ACC112 (cell line): ENCODE data around the gene KRTAP25-1.

Experiments
- H2AFZ ChIP-seq: fragments of 200-600 bp; sonication (generic); one replicate; pipeline ENCODE4 v1.6.0; 2017; ENCODE audit warnings: antibody characterized with exemption, low read length; ENCODE audit not compliant: unreplicated experiment
- H3K27ac ChIP-seq: fragments of 200-600 bp; sonication (generic); 2 replicates; pipeline ENCODE4 v1.5.1; 2014; ENCODE audit warnings: low read depth, mild to moderate bottlenecking, antibody characterized with exemption, low read length, moderate library complexity
- H3K27me3 ChIP-seq: fragments of 200-600 bp; sonication (generic); 2 replicates; pipeline ENCODE4 v1.6.1; 2014; ENCODE audit warnings: mild to moderate bottlenecking, antibody characterized with exemption, low read length, moderate library complexity, mixed read lengths; ENCODE audit not compliant: insufficient read depth
- H3K36me3 ChIP-seq: fragments of 200-600 bp; sonication (generic); 2 replicates; pipeline ENCODE4 v1.6.1; 2016; ENCODE audit warnings: mild to moderate bottlenecking, antibody characterized with exemption, low read length, moderate library complexity, mixed read lengths; ENCODE audit not compliant: insufficient read depth
- H3K4me1 ChIP-seq: fragments of 200-600 bp; sonication (generic); one replicate; pipeline ENCODE4 v1.6.1; 2016; ENCODE audit warnings: low read length, mixed read lengths; ENCODE audit not compliant: insufficient read depth, unreplicated experiment, control insufficient read depth
- H3K4me3 ChIP-seq: fragments of 200-600 bp; sonication (generic); 2 replicates; pipeline ENCODE4 v1.5.1; 2014; ENCODE audit warnings: mild to moderate bottlenecking, low read depth, low read length
- H3K79me2 ChIP-seq: fragments of 200-600 bp; sonication (generic); one replicate; pipeline ENCODE4 v1.6.0; 2016; ENCODE audit warnings: low read length; ENCODE audit not compliant: control insufficient read depth, unreplicated experiment, insufficient read depth

The KRTAP25-1 gene

DNA sequence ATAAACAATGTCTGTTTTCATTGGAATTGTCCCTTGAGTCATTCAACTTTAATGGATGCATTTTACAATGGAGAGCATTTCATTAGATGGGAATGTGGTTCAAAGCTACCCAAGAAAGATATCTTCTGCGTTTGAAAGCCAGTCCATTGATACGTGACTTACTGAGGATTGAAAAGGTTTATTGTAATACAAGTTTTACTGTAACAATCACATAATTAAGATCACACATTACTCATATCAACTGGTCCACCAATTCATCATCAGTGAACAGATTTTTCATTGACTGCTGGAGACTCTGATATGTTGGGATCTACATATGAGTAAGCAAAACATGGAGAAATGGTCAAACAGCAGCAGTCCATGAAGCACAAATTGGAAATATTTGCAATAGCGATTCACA is 39.4 kb downstream of the KRTAP25-1 start:
- H2AFZ ChIP-seq: no peak overlapping the region
- H3K4me1 ChIP-seq: no peaks in the 10 kb centered on the region
- peaks cover 28% of the 10 kb centered on the region; the same call in 1 of the 2 replicates for H3K27me3 ChIP-seq
- no peak overlapping the region for H3K27ac ChIP-seq
- H3K36me3 ChIP-seq: no peaks in the 10 kb centered on the region
- H3K4me3 ChIP-seq: no peak overlapping the region
- H3K79me2 ChIP-seq: no peaks in the 10 kb centered on the region

DNA sequence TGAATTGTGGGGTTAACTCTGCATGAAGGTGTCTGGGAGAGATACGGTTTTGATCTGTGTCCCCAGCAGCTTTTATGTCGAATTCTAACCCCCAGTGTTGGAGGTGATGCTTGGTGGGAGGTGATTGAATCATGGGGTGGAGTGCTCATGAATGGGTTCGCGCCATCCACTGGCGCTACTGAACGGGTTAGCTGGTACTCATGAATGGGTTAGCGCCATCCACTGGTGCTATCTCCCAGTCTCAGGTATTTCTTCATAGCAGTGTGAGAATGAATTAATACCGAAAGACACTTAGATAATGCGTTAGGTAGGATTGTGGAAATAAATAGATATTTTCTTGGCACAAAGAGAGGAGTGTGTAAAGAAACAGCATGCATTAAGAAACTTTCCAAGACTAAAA is 40.5 kb downstream of the KRTAP25-1 start:
- no peak overlapping the region for H3K4me3 ChIP-seq
- no peaks in the 10 kb centered on the region for H3K79me2 ChIP-seq
- peaks cover 36% of the 10 kb centered on the region; the same call in 1 of the 2 replicates for H3K27me3 ChIP-seq
- no peaks in the 10 kb centered on the region for H3K36me3 ChIP-seq
- H3K4me1 ChIP-seq: no peaks in the 10 kb centered on the region
- H3K27ac ChIP-seq: no peak overlapping the region
- H2AFZ ChIP-seq: no peak overlapping the region

DNA sequence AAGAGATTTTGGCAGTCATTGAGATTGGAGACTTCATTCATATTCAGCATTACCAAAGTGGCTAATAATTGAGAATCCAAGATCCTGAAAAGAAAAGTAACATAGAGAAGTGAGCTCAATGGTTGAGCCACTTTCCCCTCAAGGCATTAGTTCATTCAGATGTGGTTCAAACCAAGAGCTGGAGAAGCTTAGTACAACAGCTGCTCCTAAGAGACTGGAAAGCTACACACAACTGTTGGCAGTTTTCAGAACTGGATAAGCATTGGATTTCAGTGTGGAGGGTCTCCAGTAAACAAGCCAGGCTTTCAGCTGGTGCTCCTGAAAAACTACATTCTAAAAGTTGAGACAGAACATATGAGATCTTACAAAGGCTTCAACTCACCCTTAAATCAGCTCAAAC is 44.3 kb downstream of the KRTAP25-1 start:
- Histone ChIP-seq H3K27me3 (peaks cover 34% of the 10 kb centered on the region; the same call in 1 of the 2 replicates), H3K4me1 (no peaks in the 10 kb centered on the region), H3K36me3 (no peaks in the 10 kb centered on the region), H2AFZ (no peak overlapping the region), H3K27ac (no peak overlapping the region), H3K4me3 (no peak overlapping the region), H3K79me2 (no peaks in the 10 kb centered on the region)

DNA sequence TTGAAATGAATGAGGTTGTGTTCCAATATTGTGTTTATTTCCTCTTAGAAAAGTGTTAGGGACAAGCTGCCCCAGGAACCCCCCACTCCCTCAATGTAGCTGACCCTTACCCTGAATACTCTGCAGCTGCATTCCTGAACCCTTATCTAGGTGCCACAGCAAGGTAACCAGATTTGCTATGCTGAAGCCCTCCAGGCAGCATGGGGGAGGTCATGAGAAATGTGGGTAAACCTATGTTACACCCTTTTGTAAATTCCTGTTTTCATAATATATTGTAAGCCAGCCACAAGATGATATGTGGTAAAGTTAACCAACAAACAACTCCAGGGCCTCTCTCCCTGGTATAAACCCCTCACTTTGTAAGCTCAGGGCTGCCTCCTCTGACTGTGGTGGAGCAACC is 45.6 kb downstream of the KRTAP25-1 start:
- H3K79me2 ChIP-seq: no peaks in the 10 kb centered on the region
- peaks cover 27% of the 10 kb centered on the region; the same call in 1 of the 2 replicates for H3K27me3 ChIP-seq
- H2AFZ ChIP-seq: no peak overlapping the region
- H3K4me3 ChIP-seq: no peak overlapping the region
- H3K27ac ChIP-seq: no peak overlapping the region
- no peaks in the 10 kb centered on the region for H3K36me3 ChIP-seq
- H3K4me1 ChIP-seq: no peaks in the 10 kb centered on the region

DNA sequence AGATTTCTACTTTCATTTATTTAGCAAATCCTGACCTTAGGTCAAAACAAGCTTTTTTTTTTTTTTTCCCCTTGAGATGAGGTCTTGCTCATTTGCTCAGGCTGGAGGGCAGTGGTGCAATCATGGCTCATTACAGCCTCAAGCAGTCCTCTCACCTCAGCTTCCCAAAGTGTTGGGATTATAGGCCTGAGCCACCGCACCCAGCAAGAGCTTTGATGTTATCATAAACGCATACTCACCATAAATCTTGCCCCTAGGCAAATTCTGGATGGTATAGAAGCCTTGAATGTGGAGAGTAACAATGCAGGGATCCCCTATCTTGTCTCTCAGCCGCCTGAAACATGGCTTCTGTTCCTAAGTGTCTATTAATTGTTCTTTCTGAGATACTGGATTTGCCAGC is 48.7 kb downstream of the KRTAP25-1 start:
- no peaks in the 10 kb centered on the region for H3K4me1 ChIP-seq
- H3K27me3 ChIP-seq: peaks cover 16% of the 10 kb centered on the region; the same call in 1 of the 2 replicates
- no peak overlapping the region for H3K4me3 ChIP-seq
- H3K36me3 ChIP-seq: no peaks in the 10 kb centered on the region
- H2AFZ ChIP-seq: no peak overlapping the region
- H3K27ac ChIP-seq: no peak overlapping the region
- H3K79me2 ChIP-seq: no peaks in the 10 kb centered on the region
